NCI-H1092 (cell line): ENCODE results near the gene TWNK.
"Not testable (repeated sequence)": the region's sequence is repeated elsewhere in the genome, so short reads cannot be mapped to it uniquely, and the experiment has no call there.

Experiments
- DNase-seq: peaks from one replicate; lab custom pipeline; 2025; lab: John Stamatoyannopoulos, UW

TWNK gene

GRCh38 chr10:100972904-100973535, 14.3 kb upstream of the TWNK start:
- DNase-seq, result no peak

GRCh38 chr10:100975397-100975796, 11.9 kb upstream of the TWNK start:
- not testable (repeated sequence) for DNase-seq

GRCh38 chr10:100976906-100977305, 10.4 kb upstream of the TWNK start:
- DNase-seq, result no peak

- no peak for DNase-seq
Observed at GRCh38 chr10:100977436-100977835, 9.9 kb upstream of the TWNK start.

- no peak for DNase-seq
Observed at GRCh38 chr10:100978121-100978900, 9.0 kb upstream of the TWNK start.

GRCh38 chr10:100978901-100979195, 8.5 kb upstream of the TWNK start:
- DNase-seq, result no peak

- no peak for DNase-seq
Observed at GRCh38 chr10:100979791-100980272, 7.5 kb upstream of the TWNK start.

- no peak for DNase-seq
Observed at GRCh38 chr10:100980311-100980710, 7.0 kb upstream of the TWNK start.

- DNase-seq, result no peak
Observed at GRCh38 chr10:100980711-100981110, 6.6 kb upstream of the TWNK start.

- no peak for DNase-seq
Observed at GRCh38 chr10:100981178-100981772, 6.1 kb upstream of the TWNK start.

GRCh38 chr10:100982916-100983830, 4.2 kb upstream of the TWNK start:
- no peak for DNase-seq

- no peak for DNase-seq
Observed at GRCh38 chr10:100983868-100984671, 3.3 kb upstream of the TWNK start.

- DNase-seq, result no peak
Observed at GRCh38 chr10:100984672-100985177, 2.6 kb upstream of the TWNK start.

- no peak for DNase-seq
Observed at GRCh38 chr10:100985336-100985735, 2.0 kb upstream of the TWNK start.

GRCh38 chr10:100986623-100986951, 756 bp upstream of the TWNK start:
- no peak for DNase-seq

- DNase-seq, result no peak
Observed at GRCh38 chr10:100987685-100988049, 324 bp downstream of the TWNK start.

GRCh38 chr10:100988166-100988565, 823 bp downstream of the TWNK start:
- DNase-seq, result no peak

- no peak for DNase-seq
Observed at GRCh38 chr10:100989088-100989487, 1.7 kb downstream of the TWNK start.

- no peak for DNase-seq
Observed at GRCh38 chr10:100993986-100994708, 6.8 kb downstream of the TWNK start.

GRCh38 chr10:100995181-100995580, 7.8 kb downstream of the TWNK start:
- DNase-seq, result no peak
